COR-L47 (cell line): ENCODE measurements around the gene MMP21.

Experiments used
- DNase-seq: peaks from one replicate; lab custom pipeline; 2025; lab: John Stamatoyannopoulos, UW

MMP21 gene

DNA sequence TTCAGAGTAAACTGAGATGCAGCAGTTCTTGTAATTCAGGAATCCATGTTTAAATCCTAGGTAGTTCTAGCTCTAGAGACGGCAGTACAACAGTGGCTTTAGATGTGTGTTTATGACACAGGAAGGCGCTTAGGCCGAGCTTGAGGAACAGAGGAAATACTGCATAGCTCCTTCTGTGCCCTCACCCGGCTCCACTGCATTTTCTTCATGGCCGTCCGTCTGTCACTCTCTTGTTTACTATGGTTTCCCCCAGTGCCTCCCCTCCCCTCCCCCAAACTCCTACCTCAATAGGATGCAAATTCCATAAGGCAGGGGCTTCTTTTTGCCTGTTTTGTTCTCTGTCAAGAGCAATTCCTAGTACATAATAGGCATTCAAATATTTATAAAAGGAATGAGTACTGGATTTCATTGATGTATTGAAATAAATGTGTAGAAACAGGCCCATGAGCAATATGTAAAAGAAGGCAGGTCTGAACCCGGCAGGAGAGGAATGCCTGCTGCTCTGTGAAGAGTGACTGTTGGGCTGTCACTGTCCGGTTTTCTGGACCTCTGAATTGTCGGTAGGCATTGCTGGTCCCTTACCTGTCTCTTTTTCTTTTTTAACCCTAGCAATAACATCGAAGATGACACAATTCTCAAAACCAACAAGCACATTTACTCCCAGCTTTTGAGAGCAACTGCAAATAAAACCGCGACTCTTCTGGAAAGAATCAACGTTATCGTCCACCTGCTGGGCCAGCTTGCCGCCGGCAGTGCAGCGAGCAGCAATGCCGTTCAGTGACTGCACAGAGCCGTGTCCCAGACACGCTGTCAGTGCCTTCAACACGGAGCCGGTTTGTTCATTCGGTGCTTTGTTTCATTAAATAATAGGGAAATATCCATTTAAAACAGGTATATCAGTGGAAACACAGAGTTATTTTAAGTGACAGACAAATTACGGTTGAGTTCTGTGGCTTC, 12.7 kb downstream of the MMP21 start:
- no peak for DNase-seq

GRCh38 chr10:125761961-125762360, 13.7 kb downstream of the MMP21 start:
- no peak for DNase-seq

DNA sequence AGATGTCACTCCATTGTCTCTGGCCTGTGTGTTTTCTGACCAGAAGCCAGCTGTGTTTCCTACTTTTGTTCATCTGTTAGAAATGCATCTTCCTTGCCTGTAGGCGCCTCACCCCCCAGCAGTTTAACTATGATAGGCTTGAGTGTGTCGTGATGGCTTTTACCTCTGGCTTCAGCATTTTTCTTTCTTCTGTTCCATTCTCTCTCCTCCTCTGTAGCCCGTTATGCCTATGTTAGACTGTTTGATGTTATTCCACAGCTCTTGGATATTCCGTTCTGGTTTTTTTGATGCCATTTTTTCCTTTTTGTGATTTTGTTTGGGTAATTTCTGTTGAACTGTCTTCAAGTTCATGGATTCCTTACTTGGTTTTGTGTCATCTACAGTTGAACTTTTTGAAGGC, 17.9 kb downstream of the MMP21 start:
- no peak for DNase-seq

- no peak for DNase-seq
Observed at GRCh38 chr10:125756853-125757487, 18.7 kb downstream of the MMP21 start.

GRCh38 chr10:125756196-125756595, 19.4 kb downstream of the MMP21 start:
- DNase-seq = no peak

DNA sequence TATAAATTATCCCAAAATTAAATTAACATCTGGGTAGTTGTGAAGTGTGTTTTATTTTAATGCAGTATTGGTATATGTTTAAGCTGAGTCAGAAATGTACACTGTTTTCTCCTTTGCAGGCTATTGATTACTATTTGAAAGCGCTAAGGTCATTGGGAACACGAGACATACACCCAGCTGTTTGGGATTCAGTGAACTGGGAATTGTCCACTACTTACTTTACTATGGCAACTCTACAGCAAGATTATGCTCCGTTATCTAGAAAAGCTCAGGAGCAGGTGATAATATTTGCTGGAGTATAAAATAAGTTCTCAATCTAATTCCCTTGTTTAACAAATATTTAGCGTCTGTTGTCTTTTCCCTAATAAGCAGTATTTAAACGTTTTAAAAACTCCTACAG, 28.2 kb downstream of the MMP21 start:
- no peak for DNase-seq

GRCh38 chr10:125744909-125745308, 30.7 kb downstream of the MMP21 start:
- DNase-seq = no peak

- DNase-seq = no peak
Observed at GRCh38 chr10:125742465-125742864, 33.2 kb downstream of the MMP21 start.

GRCh38 chr10:125739994-125740679, 35.5 kb downstream of the MMP21 start:
- no peak for DNase-seq

- no peak for DNase-seq
Observed at GRCh38 chr10:125738206-125738605, 37.4 kb downstream of the MMP21 start.

DNA sequence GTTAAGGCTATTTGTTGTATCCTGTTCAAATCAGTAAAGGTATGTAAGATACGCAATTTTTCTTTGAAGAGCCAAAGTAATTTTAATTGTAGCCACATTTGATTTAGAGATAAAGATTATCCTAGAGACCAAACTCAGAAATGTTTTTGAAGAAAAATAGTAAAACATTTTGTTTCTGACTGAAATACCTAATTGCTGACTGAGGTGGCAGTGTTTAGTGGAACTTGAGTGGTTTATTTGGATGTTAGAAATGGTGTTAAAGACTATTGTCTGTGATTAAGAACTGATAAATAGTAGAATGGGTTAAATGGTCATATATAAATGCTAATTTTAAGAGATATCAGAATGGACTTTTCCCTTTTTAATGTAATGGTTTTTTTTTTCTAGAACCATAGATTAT, 40.8 kb downstream of the MMP21 start:
- DNase-seq = no peak

DNA sequence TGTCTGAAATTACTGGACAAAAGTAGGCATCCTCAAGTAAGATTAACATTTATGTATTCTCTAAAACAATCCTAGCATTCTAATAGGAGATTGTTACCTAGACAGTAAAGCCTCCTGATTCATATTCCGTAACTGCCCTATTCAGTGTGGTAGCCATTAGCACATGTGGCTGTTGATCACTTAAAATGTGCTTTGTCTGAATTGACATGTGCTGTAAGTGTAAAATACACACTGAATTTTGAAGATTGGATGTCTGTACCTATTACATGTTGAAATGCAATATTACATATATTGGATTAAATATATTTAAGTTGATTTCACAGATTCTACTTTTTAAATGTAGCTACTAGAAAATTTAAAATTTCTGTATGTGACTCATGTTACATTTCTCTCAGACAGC, 41.5 kb downstream of the MMP21 start:
- DNase-seq = no peak

DNA sequence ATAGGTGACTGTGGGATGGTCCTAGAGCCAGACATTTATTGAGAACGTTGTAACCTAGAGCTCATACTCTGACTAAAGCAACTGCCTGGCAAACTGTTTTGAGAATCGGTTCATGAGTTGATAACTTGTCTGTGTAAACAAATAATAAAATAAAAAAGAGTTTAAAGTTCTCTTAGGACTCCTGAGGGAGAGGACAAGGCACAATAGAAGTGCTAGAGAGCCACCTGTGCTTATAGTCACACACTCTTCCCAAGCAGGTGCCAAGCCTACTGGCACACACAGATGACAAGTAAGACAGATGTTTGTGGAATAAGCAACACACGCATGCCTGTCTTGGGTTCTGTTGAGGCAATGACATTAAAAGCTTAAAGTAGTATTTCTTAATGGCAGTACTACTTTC, 48.2 kb downstream of the MMP21 start:
- DNase-seq = no peak

DNA sequence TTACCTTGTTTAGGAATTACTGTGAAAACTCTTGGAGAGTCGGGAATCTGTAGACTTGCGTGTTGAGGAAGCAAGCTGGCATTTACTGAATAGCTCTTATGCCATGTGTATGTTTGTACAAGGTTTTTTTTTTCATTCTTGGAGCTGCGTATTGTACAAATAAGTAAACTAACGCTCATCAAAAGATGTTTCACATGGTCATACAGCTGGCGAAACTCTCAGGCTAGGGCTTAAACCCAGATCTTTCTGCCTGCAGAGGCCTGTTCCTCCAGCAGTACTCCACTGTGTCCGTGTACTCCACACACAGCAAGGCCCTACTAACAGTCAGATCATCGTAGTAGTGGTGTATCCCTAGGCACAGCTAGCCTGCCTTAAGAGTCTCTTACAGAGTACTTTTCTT, 48.7 kb downstream of the MMP21 start:
- DNase-seq = no peak

DNA sequence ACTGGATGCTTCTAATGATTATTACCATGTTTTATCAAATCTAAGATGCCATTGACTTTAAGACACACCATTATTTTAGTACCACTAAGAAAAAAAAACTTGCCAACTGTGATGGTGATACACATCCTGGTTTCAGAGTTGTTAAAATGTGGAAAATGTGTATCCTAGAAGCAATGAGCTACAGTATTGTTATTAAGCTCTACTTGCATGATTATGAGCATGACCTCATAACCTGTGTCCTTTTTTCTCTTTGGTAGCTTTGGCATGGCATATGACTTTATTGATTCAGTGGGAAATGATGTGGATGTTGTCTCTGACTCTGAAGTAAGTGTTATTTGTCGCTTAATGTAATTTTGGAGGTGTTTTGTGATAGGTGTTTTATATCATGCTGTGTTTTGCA, 52.8 kb downstream of the MMP21 start:
- DNase-seq = no peak

GRCh38 chr10:125721035-125721434, 54.6 kb downstream of the MMP21 start:
- DNase-seq = no peak

- no peak for DNase-seq
Observed at GRCh38 chr10:125720002-125720382, 55.6 kb downstream of the MMP21 start.

GRCh38 chr10:125719173-125720001, 56.2 kb downstream of the MMP21 start, which contains the start of gene EDRF1:
EDRF1 (plus strand) TSS chr10:125719709; CDS start chr10:125719808, 99 bp downstream.
- DNase-seq = peak; percentile 91
